Right kidney (tissue), 1 donor: ENCODE measurements around the gene IQGAP1.

Source experiments
- DNase-seq: peaks from one replicate; pipeline ENCODE4 v3.0.0-alpha.2; 2016

The IQGAP1 gene

GRCh38 chr15:90436952-90437351 lies 48.9 kb downstream of the IQGAP1 start:
- no peak for DNase-seq

- no peak for DNase-seq
Observed at GRCh38 chr15:90437516-90437915, 49.5 kb downstream of the IQGAP1 start.

- DNase-seq: no peak
Observed at GRCh38 chr15:90439946-90440345, 51.9 kb downstream of the IQGAP1 start.

GRCh38 chr15:90441027-90441426 lies 53.0 kb downstream of the IQGAP1 start:
- DNase-seq: no peak

GRCh38 chr15:90442423-90442822 lies 54.4 kb downstream of the IQGAP1 start:
- no peak for DNase-seq

GRCh38 chr15:90449206-90449735 lies 61.2 kb downstream of the IQGAP1 start:
- DNase-seq: no peak

- no peak for DNase-seq
Observed at GRCh38 chr15:90451053-90451850, 63.2 kb downstream of the IQGAP1 start.

- no peak for DNase-seq
Observed at GRCh38 chr15:90456236-90456635, 68.2 kb downstream of the IQGAP1 start.

- no peak for DNase-seq
Observed at GRCh38 chr15:90458061-90458460, 70.0 kb downstream of the IQGAP1 start.

- no peak for DNase-seq
Observed at GRCh38 chr15:90459368-90459767, 71.3 kb downstream of the IQGAP1 start.

- no peak for DNase-seq
Observed at GRCh38 chr15:90460142-90460824, 72.2 kb downstream of the IQGAP1 start.

- DNase-seq: no peak
Observed at GRCh38 chr15:90463381-90463780, 75.3 kb downstream of the IQGAP1 start.

- DNase-seq: no peak
Observed at GRCh38 chr15:90465140-90465929, 77.3 kb downstream of the IQGAP1 start.

GRCh38 chr15:90465930-90466567 lies 78.0 kb downstream of the IQGAP1 start:
- DNase-seq: no peak

- DNase-seq: no peak
Observed at GRCh38 chr15:90469723-90470122, 81.7 kb downstream of the IQGAP1 start.

GRCh38 chr15:90470453-90470852 lies 82.4 kb downstream of the IQGAP1 start:
- no peak for DNase-seq

GRCh38 chr15:90471126-90471525 lies 83.1 kb downstream of the IQGAP1 start:
- DNase-seq: no peak

GRCh38 chr15:90471769-90472168 lies 83.7 kb downstream of the IQGAP1 start:
- no peak for DNase-seq

GRCh38 chr15:90478846-90479481 lies 90.9 kb downstream of the IQGAP1 start:
- DNase-seq: no peak

GRCh38 chr15:90479656-90480055 lies 91.6 kb downstream of the IQGAP1 start:
- DNase-seq: peak; percentile 12

GRCh38 chr15:90481023-90481422 lies 93.0 kb downstream of the IQGAP1 start:
- DNase-seq: no peak
